Neural progenitor cell (in vitro differentiated cells): ENCODE results near the gene UGT1A4. TPM values are rescaled to one million over a fixed set of nuclear protein-coding genes. Genes with fewer than 3 reads are reported as not detected.

ENCODE experiments used
- DNase-seq: peaks from one replicate; pipeline ENCODE4 v3.0.0-alpha.2; 2016; ENCODE audit warnings: low spot score
- H2AFZ ChIP-seq: fragments of 200-600 bp; sonication (generic); replicated peaks from 2 replicates; pipeline ENCODE4 v1.6.1; 2016; ENCODE audit warnings: antibody characterized with exemption
- H3F3A ChIP-seq: fragments of 200-600 bp; sonication (generic); 2 replicates; pipeline ENCODE4 v1.6.1; 2016; ENCODE audit warnings: antibody characterized with exemption, low read depth
- H3K27ac ChIP-seq: fragments of 200-600 bp; sonication (generic); 2 replicates; pipeline ENCODE4 v1.5.1; 2016; ENCODE audit warnings: mild to moderate bottlenecking
- H3K27me3 ChIP-seq: fragments of 200-600 bp; sonication (generic); 2 replicates; pipeline ENCODE4 v1.6.1; 2016; ENCODE audit warnings: mild to moderate bottlenecking, moderate library complexity
- H3K36me3 ChIP-seq: fragments of 200-600 bp; sonication (generic); 2 replicates; pipeline ENCODE4 v1.5.1; 2016
- H3K4me1 ChIP-seq: fragments of 200-600 bp; sonication (generic); 2 replicates; pipeline ENCODE4 v1.6.1; 2016; ENCODE audit warnings: mixed run types
- H3K4me2 ChIP-seq: fragments of 200-600 bp; sonication (generic); 2 replicates; pipeline ENCODE4 v1.6.1; 2016
- H3K4me3 ChIP-seq: fragments of 200-600 bp; sonication (generic); 2 replicates; pipeline ENCODE4 v1.5.1; 2016
- H3K79me2 ChIP-seq: fragments of 200-600 bp; sonication (generic); 2 replicates; pipeline ENCODE4 v1.6.1; 2016; ENCODE audit warnings: low read depth
- H3K9ac ChIP-seq: fragments of 200-600 bp; sonication (generic); 2 replicates; pipeline ENCODE4 v1.6.1; 2016
- H3K9me3 ChIP-seq: fragments of 200-600 bp; sonication (generic); 2 replicates; pipeline ENCODE4 v1.5.1; 2016; ENCODE audit warnings: low read depth
- H4K20me1 ChIP-seq: fragments of 200-600 bp; sonication (generic); 2 replicates; pipeline ENCODE4 v1.6.1; 2016; ENCODE audit warnings: low read depth
- H3K27ac Mint-ChIP-seq: 3 replicates; pipeline ENCODE4 v1.8.0; 2021; ENCODE audit warnings: mixed read lengths
- H3K27me3 Mint-ChIP-seq: 2 replicates; pipeline ENCODE4 v1.8.0; 2022; ENCODE audit warnings: low read depth, mild to moderate bottlenecking, inconsistent platforms, moderate library complexity, mixed read lengths; ENCODE audit not compliant: insufficient read depth
- H3K36me3 Mint-ChIP-seq: 3 replicates; pipeline ENCODE4 v1.8.0; 2021; ENCODE audit warnings: mixed read lengths
- H3K4me1 Mint-ChIP-seq: 3 replicates; pipeline ENCODE4 v1.8.0; 2021; ENCODE audit warnings: mixed read lengths
- H3K4me3 Mint-ChIP-seq: 3 replicates; pipeline ENCODE4 v1.8.0; 2021; ENCODE audit warnings: mild to moderate bottlenecking, moderate library complexity, mixed read lengths
- H3K9me3 Mint-ChIP-seq: 3 replicates; pipeline ENCODE4 v1.8.0; 2020; ENCODE audit warnings: mixed read lengths
- EZH2 ChIP-seq: fragments of 200-600 bp; sonication (generic); IDR thresholded peaks from 2 replicates; pipeline ENCODE4 v1.6.1; 2017; ENCODE audit warnings: antibody characterized with exemption, mild to moderate bottlenecking, moderate library complexity
- EZH2phosphoT487 ChIP-seq: fragments of 200-600 bp; sonication (generic); IDR thresholded peaks from 2 replicates; pipeline ENCODE4 v1.6.1; 2017; ENCODE audit warnings: antibody characterized with exemption
- total RNA-seq: library from RNA; depleted of rRNA; stranded (reverse); fragments of >200 nt; gene quantifications from 2 replicates; pipeline ENCODE4 v1.2.3, GENCODE V29; 2015; ENCODE audit warnings: low replicate concordance
- TF ChIP-seq, protein P1 (sequence below): fragments of 200-600 bp; sonication (generic); IDR thresholded peaks from 2 replicates; pipeline ENCODE4 v1.5.1; 2017; ENCODE audit warnings: antibody characterized with exemption, mild to moderate bottlenecking

UGT1A4 gene
- total RNA-seq, 1 donor from 2014 or later: not detected

- no peaks in the 10 kb centered on the region for H3K9me3 Mint-ChIP-seq
Observed at GRCh38 chr2:233679196-233679595, 39.3 kb upstream of the UGT1A4 start.

DNA sequence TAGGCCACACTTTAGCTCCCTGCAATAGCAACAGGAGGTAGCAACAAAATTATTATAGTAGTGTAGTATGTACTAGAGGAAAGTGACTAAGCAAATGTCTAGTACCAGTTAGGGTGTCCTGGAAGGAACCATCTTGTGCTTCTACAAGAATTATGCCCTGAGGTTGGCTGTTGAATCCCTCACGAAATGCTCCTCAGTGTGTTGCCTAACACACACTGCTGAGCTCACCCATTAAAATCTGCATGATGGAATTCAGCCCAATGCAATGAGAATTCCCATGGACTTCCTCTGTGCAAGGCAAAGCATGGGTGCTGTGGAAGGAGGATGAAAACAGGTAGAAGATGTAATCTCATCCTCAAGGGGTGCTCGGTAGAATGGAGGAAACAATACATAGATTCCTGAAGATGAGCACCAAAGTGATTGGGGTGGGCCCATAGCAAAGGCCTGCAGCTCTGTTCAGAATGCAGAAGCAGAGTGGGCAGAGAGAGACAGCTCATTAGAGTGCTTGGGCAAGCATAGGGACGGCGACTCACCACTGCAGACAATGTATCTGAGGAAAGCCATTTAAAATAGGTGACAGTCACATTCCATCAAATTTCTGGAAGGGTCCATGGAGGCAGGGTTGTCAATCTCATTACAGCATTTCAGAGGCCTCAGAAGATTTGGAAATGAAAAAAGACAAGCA is 38.0 kb upstream of the UGT1A4 start:
- Mint-ChIP-seq H3K36me3 (no peaks in the 10 kb centered on the region), H3K27ac (no peak overlapping the region), H3K27me3 (no peaks in the 10 kb centered on the region), H3K4me3 (no peak overlapping the region), H3K4me1 (no peaks in the 10 kb centered on the region), H3K9me3 (no peaks in the 10 kb centered on the region)
- Histone ChIP-seq H3K27ac (no peak overlapping the region), H3F3A (no peaks in the 10 kb centered on the region), H3K9me3 (no peaks in the 10 kb centered on the region), H3K9ac (no peak overlapping the region), H2AFZ (no peak overlapping the region), H3K36me3 (no peaks in the 10 kb centered on the region), H3K4me1 (no peaks in the 10 kb centered on the region), H3K4me2 (no peak overlapping the region), H3K79me2 (no peaks in the 10 kb centered on the region), H3K4me3 (no peak overlapping the region), H4K20me1 (no peaks in the 10 kb centered on the region), H3K27me3 (no peaks in the 10 kb centered on the region)
- DNase-seq: no peak
- TF ChIP-seq, protein P1, sequence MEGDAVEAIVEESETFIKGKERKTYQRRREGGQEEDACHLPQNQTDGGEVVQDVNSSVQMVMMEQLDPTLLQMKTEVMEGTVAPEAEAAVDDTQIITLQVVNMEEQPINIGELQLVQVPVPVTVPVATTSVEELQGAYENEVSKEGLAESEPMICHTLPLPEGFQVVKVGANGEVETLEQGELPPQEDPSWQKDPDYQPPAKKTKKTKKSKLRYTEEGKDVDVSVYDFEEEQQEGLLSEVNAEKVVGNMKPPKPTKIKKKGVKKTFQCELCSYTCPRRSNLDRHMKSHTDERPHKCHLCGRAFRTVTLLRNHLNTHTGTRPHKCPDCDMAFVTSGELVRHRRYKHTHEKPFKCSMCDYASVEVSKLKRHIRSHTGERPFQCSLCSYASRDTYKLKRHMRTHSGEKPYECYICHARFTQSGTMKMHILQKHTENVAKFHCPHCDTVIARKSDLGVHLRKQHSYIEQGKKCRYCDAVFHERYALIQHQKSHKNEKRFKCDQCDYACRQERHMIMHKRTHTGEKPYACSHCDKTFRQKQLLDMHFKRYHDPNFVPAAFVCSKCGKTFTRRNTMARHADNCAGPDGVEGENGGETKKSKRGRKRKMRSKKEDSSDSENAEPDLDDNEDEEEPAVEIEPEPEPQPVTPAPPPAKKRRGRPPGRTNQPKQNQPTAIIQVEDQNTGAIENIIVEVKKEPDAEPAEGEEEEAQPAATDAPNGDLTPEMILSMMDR: no peak
- TF ChIP-seq EZH2 (no peak), EZH2phosphoT487 (no peak)

More at GRCh38 chr2:233679196-233679595, 39.3 kb upstream of the UGT1A4 start:
- Histone ChIP-seq H3F3A (no peaks in the 10 kb centered on the region), H3K36me3 (no peaks in the 10 kb centered on the region), H2AFZ (no peak overlapping the region), H3K4me2 (no peak overlapping the region), H3K4me3 (no peak overlapping the region), H3K9ac (no peak overlapping the region), H3K9me3 (no peaks in the 10 kb centered on the region), H3K4me1 (no peaks in the 10 kb centered on the region), H4K20me1 (no peaks in the 10 kb centered on the region), H3K27me3 (no peaks in the 10 kb centered on the region), H3K27ac (no peak overlapping the region), H3K79me2 (no peaks in the 10 kb centered on the region)
- no peak for DNase-seq
- H3K27me3 Mint-ChIP-seq: no peaks in the 10 kb centered on the region
- no peaks in the 10 kb centered on the region for H3K36me3 Mint-ChIP-seq
- H3K27ac Mint-ChIP-seq: no peak overlapping the region
- H3K4me1 Mint-ChIP-seq: no peaks in the 10 kb centered on the region
- TF ChIP-seq EZH2phosphoT487 (no peak), EZH2 (no peak)
- TF ChIP-seq, protein P1: no peak
- H3K4me3 Mint-ChIP-seq: no peak overlapping the region

DNA sequence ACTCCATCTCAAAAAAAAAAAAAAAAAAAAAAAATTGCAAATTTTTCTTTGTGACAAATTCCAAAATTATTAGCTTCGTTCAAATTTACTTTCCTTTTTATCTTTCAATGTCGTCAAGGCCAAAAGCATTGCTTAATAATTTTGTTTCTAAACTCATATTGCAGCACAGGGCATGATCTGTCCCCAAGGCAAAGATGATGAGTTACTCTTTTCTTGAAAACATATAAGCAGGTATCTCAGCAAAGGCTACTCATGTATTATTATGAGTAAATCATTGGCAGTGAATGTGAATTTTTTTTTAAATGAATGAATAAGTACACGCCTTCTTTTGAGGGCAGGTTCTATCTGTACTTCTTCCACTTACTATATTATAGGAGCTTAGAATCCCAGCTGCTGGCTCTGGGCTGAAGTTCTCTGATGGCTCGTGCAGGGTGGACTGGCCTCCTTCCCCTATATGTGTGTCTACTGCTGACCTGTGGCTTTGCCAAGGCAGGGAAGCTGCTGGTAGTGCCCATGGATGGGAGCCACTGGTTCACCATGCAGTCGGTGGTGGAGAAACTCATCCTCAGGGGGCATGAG is 36.9 kb upstream of the UGT1A4 start, which contains the start of gene UGT1A7:
Gene UGT1A7, plus strand, starts transcription at position 381 of the 579 bp plus-strand sequence. Its CDS starts 37 bp downstream, at position 418.
- Histone ChIP-seq H3K9me3 (no peaks in the 10 kb centered on the region), H4K20me1 (no peaks in the 10 kb centered on the region), H3K4me2 (no peak within 1 kb of the TSS), H2AFZ (no peak within 1 kb of the TSS), H3K4me1 (no peaks in the 10 kb centered on the region), H3K27ac (no peak within 1 kb of the TSS), H3K4me3 (no peak within 1 kb of the TSS), H3F3A (no peaks in the 10 kb centered on the region), H3K79me2 (no peaks in the 10 kb centered on the region), H3K36me3 (no peaks in the 10 kb centered on the region), H3K9ac (no peak within 1 kb of the TSS), H3K27me3 (no peaks in the 10 kb centered on the region)
- Mint-ChIP-seq H3K36me3 (no peaks in the 10 kb centered on the region), H3K4me1 (no peaks in the 10 kb centered on the region), H3K27ac (no peak within 1 kb of the TSS), H3K4me3 (no peak within 1 kb of the TSS), H3K9me3 (no peaks in the 10 kb centered on the region), H3K27me3 (no peaks in the 10 kb centered on the region)
- no peak for DNase-seq
- TF ChIP-seq EZH2: no peak
- TF ChIP-seq EZH2phosphoT487: no peak
- TF ChIP-seq, protein P1: no peak
